Fibroblast of lung (primary cell): ENCODE results near the gene GPR152. TPM values are rescaled to one million over a fixed set of nuclear protein-coding genes. Genes with fewer than 3 reads are reported as not detected.

Experiments
- DNase-seq, 2 donors: peaks; one replicate each; pipeline versions ENCODE4 v3.0.0 to v3.0.0-alpha.2; 2010; ENCODE audit warnings: low read depth in 2 of 2
- H2AFZ ChIP-seq: 2 replicates; pipeline ENCODE4 v1.5.1; 2012; ENCODE audit warnings: low read length, control low read depth, inconsistent platforms
- H3K27ac ChIP-seq: 2 replicates; pipeline ENCODE4 v1.5.1; 2011; ENCODE audit warnings: low read length, control low read depth; ENCODE audit not compliant: insufficient read depth
- H3K27me3 ChIP-seq: 2 replicates; pipeline ENCODE4 v1.5.1; 2011; ENCODE audit warnings: mild to moderate bottlenecking, low read length; ENCODE audit not compliant: control insufficient read depth, insufficient read depth
- H3K36me3 ChIP-seq: 2 replicates; pipeline ENCODE4 v1.5.1; 2011; ENCODE audit warnings: low read length; ENCODE audit not compliant: control insufficient read depth, insufficient read depth
- H3K4me1 ChIP-seq: 2 replicates; pipeline ENCODE4 v1.5.1; 2011; ENCODE audit warnings: low read length; ENCODE audit not compliant: control insufficient read depth, insufficient read depth; ENCODE audit errors: extremely low read depth
- H3K4me2 ChIP-seq: 2 replicates; pipeline ENCODE4 v1.5.1; 2011; ENCODE audit warnings: low read length, control low read depth; ENCODE audit not compliant: insufficient read depth; ENCODE audit errors: extremely low read depth
- H3K4me3 ChIP-seq, 4 experiments: fragments of 200-600 bp in 1 of 4; sonication (generic) in 1 of 4; replicated peaks in 1 of 4; 2 replicates each; pipeline ENCODE4 v1.5.1; 2011 to 2016; ENCODE audit warnings: low read length in 4 of 4, low read depth in 3 of 4, mild to moderate bottlenecking in 3 of 4, control low read depth in 2 of 4, inconsistent platforms in 1 of 4, mixed read lengths in 1 of 4; ENCODE audit not compliant: insufficient read depth in 1 of 4; ENCODE audit errors: control extremely low read depth in 1 of 4
- H3K79me2 ChIP-seq: 2 replicates; pipeline ENCODE4 v1.5.1; 2012; ENCODE audit warnings: mild to moderate bottlenecking, low read length, inconsistent platforms; ENCODE audit not compliant: control insufficient read depth, insufficient read depth
- H3K9ac ChIP-seq: 2 replicates; pipeline ENCODE4 v1.5.1; 2011; ENCODE audit warnings: mild to moderate bottlenecking, low read length, control low read depth; ENCODE audit not compliant: insufficient read depth
- H3K9me3 ChIP-seq: 2 replicates; pipeline ENCODE4 v1.5.1; 2012; ENCODE audit warnings: low read depth, low read length; ENCODE audit not compliant: control insufficient read depth, insufficient read depth
- H4K20me1 ChIP-seq: 2 replicates; pipeline ENCODE4 v1.5.1; 2011; ENCODE audit warnings: low read length; ENCODE audit not compliant: control insufficient read depth, insufficient read depth; ENCODE audit errors: extremely low read depth
- CTCF ChIP-seq, 2 donors: IDR thresholded peaks in 1 of 2; conservative IDR thresholded peaks in 1 of 2; 1 replicate in 1 of 2; 2 replicates in 1 of 2; pipeline ENCODE4 v1.5.1; 2011 to 2012; ENCODE audit warnings: low read length in 2 of 2, control low read depth in 1 of 2, inconsistent platforms in 1 of 2, low read depth in 1 of 2, mild to moderate bottlenecking in 1 of 2
- EZH2 ChIP-seq: IDR thresholded peaks from 2 replicates; pipeline ENCODE4 v1.5.1; 2012; ENCODE audit warnings: low read length, control low read depth, mild to moderate bottlenecking; ENCODE audit errors: missing control alignments
- polyA plus RNA-seq, 2 donors: library from polyadenylated mRNA; depleted of rRNA in 1 of 2; stranded (reverse) in 1 of 2; unstranded in 1 of 2; fragments of >200 nt; gene quantifications; 2 replicates each; pipeline ENCODE4 v1.2.1, GENCODE V29; 2011 to 2012; ENCODE audit warnings: missing spikeins in 1 of 2
- total RNA-seq: library from RNA; depleted of rRNA; stranded (reverse); fragments of >200 nt; gene quantifications from 2 replicates; pipeline ENCODE4 v1.2.1, GENCODE V29; 2014

GPR152 gene
- total and polyA plus RNA-seq, 2 donors (not counting 1 experiment from before 2014, with no cell fraction given): not detected

- H3K9ac ChIP-seq: no peak within 1 kb of the TSS
- no peak within 1 kb of the TSS for H2AFZ ChIP-seq
- no peaks in the 10 kb centered on the region for H3K79me2 ChIP-seq
- no peak for DNase-seq
- no peaks in the 10 kb centered on the region for H3K36me3 ChIP-seq
- H3K27ac ChIP-seq: no peak within 1 kb of the TSS
- H4K20me1 ChIP-seq: no peaks in the 10 kb centered on the region
- H3K27me3 ChIP-seq: peaks cover 22% of the 10 kb centered on the region
- no peak for TF ChIP-seq CTCF (conservative IDR thresholded peaks at IDR 0.05 in 1 of 2, IDR thresholded peaks at IDR 0.05 in 1 of 2; ENCODE audit: low read depth in 1 of 2, low read length in 2 of 2)
- TF ChIP-seq EZH2: peak; percentile 75
- H3K4me3 ChIP-seq: no peak within 1 kb of the TSS
- peaks cover 5% of the 10 kb centered on the region for H3K4me1 ChIP-seq
- H3K9me3 ChIP-seq: no peaks in the 10 kb centered on the region
- no peak within 1 kb of the TSS for H3K4me2 ChIP-seq
These were observed 36.8 kb downstream of the GPR152 start, which contains the start of gene CARNS1 for GRCh38 chr11:67415501-67416304. CARNS1 (plus strand) TSS chr11:67415678; CDS start chr11:67416200, 522 bp downstream.

- no peak overlapping the region for H3K9ac ChIP-seq
- no peak for TF ChIP-seq EZH2
- TF ChIP-seq CTCF (conservative IDR thresholded peaks at IDR 0.05 in 1 of 2, IDR thresholded peaks at IDR 0.05 in 1 of 2; ENCODE audit: low read depth in 1 of 2, low read length in 2 of 2): no peak
- no peaks in the 10 kb centered on the region for H3K36me3 ChIP-seq
- DNase-seq: no peak
- no peaks in the 10 kb centered on the region for H3K79me2 ChIP-seq
- H3K27me3 ChIP-seq: peaks cover 33% of the 10 kb centered on the region
- no peak overlapping the region for H3K4me2 ChIP-seq
- no peaks in the 10 kb centered on the region for H4K20me1 ChIP-seq
- H3K9me3 ChIP-seq: no peaks in the 10 kb centered on the region
- H3K4me1 ChIP-seq: no peaks in the 10 kb centered on the region
- no peak overlapping the region for H3K4me3 ChIP-seq
- H3K27ac ChIP-seq: no peak overlapping the region
- no peak overlapping the region for H2AFZ ChIP-seq
These were observed 39.2 kb downstream of the GPR152 start for GRCh38 chr11:67413266-67413849.

- Histone ChIP-seq H3K9ac (no peak overlapping the region), H3K36me3 (no peaks in the 10 kb centered on the region), H4K20me1 (no peaks in the 10 kb centered on the region), H3K79me2 (no peaks in the 10 kb centered on the region), H2AFZ (no peak overlapping the region), H3K4me2 (no peak overlapping the region), H3K9me3 (no peaks in the 10 kb centered on the region), H3K4me3 (no peak overlapping the region), H3K27me3 (peaks cover 33% of the 10 kb centered on the region), H3K4me1 (no peaks in the 10 kb centered on the region), H3K27ac (no peak overlapping the region)
- DNase-seq: no peak
- TF ChIP-seq EZH2: no peak
- no peak for TF ChIP-seq CTCF (conservative IDR thresholded peaks at IDR 0.05 in 1 of 2, IDR thresholded peaks at IDR 0.05 in 1 of 2; ENCODE audit: low read depth in 1 of 2, low read length in 2 of 2)
These were observed 39.9 kb downstream of the GPR152 start for GRCh38 chr11:67412495-67413179.
